ENCODE measurements around the gene CWF19L1. TPM values are rescaled to one million over a fixed set of nuclear protein-coding genes. Genes with fewer than 3 reads are reported as not detected.

Gene CWF19L1
- total RNA-seq, 1 experiment from 2014 or later = 38.0 TPM

- Histone ChIP-seq H2BK15ac (ENCODE audit: low read depth, low read length) (no peak overlapping the region), H2BK120ac (ENCODE audit: low read depth, low read length, poor library complexity, severe bottlenecking) (peak overlapping the region; percentile 87), H3K23me2 (ENCODE audit: insufficient read length, low read depth, low read length, poor library complexity, severe bottlenecking) (peaks cover 3% of the 10 kb centered on the region), H3K23ac (ENCODE audit: insufficient read length, low read depth, low read length) (no peak overlapping the region), H3K4me2 (ENCODE audit: insufficient read depth, insufficient read length, low read length) (peak overlapping the region; percentile 85), H3K27me3 (ENCODE audit: insufficient read depth, low read length) (no peaks in the 10 kb centered on the region), H3K4ac (ENCODE audit: low read depth, low read length) (no peak overlapping the region), H3K79me2 (ENCODE audit: insufficient read depth, low read length) (peaks cover 6% of the 10 kb centered on the region; the same call in 1 of the 2 replicates), H2BK5ac (ENCODE audit: insufficient read length, low read length) (no peak overlapping the region), H2BK12ac (ENCODE audit: insufficient read length, low read depth, low read length) (no peak overlapping the region), H4K20me1 (ENCODE audit: control insufficient read depth, insufficient read depth, insufficient read length) (no peaks in the 10 kb centered on the region), H3K4me1 (ENCODE audit: insufficient read depth, low read length) (no peaks in the 10 kb centered on the region), H4K8ac (replicated peaks; ENCODE audit: insufficient read length, low read depth, low read length) (peak overlapping the region; percentile 58), H3K79me1 (ENCODE audit: insufficient read depth, low read depth, low read length, poor library complexity, severe bottlenecking) (peaks cover 2% of the 10 kb centered on the region), H4K5ac (ENCODE audit: insufficient read length, low read depth, low read length) (no peak overlapping the region), H2AFZ (ENCODE audit: low read length) (peak overlapping the region; percentile 96), H3K14ac (ENCODE audit: insufficient read depth, low read length) (peak overlapping the region; percentile 43; the same call in 1 of the 2 replicates), H3K18ac (ENCODE audit: insufficient read length, low read depth, low read length) (peak overlapping the region; percentile 62), H3K56ac (ENCODE audit: insufficient read length, low read depth, low read length) (no peak overlapping the region), H2BK20ac (ENCODE audit: low read depth, low read length, poor library complexity, severe bottlenecking) (no peak overlapping the region), H4K91ac (ENCODE audit: insufficient read length, low read depth, low read length) (no peak overlapping the region), H2AK5ac (ENCODE audit: insufficient read length, low read length) (no peak overlapping the region), H3T11ph (ENCODE audit: low read length) (no peak overlapping the region), H3K9me3 (ENCODE audit: control insufficient read depth, low read depth, low read length) (no peaks in the 10 kb centered on the region), H3K9ac (ENCODE audit: extremely low read depth, insufficient read length, low read length) (peak overlapping the region; percentile 70), H3K27ac (ENCODE audit: insufficient read length, low read depth, low read length) (no peak overlapping the region)
- Mint-ChIP-seq H3K27me3 (ENCODE audit: low read depth) (no peaks in the 10 kb centered on the region), H3K9me3 (no peaks in the 10 kb centered on the region; a peak in 1 of 5 replicates), H3K4me3 (peak overlapping the region; percentile 89 to 93), H3K4me1 (peaks cover 5% of the 10 kb centered on the region in 2 experiments), H3K27ac (peak overlapping the region; percentile 52 to 96 (median 74); a peak in 6 of 7 replicates), H3K36me3 (ENCODE audit: insufficient read depth in 1 of 3, low read depth in 3 of 3) (peaks cover 8 to 28% (median 11%) of the 10 kb centered on the region in 3 experiments; a peak in 5 of 7 replicates)
- TF ChIP-seq, protein P1, sequence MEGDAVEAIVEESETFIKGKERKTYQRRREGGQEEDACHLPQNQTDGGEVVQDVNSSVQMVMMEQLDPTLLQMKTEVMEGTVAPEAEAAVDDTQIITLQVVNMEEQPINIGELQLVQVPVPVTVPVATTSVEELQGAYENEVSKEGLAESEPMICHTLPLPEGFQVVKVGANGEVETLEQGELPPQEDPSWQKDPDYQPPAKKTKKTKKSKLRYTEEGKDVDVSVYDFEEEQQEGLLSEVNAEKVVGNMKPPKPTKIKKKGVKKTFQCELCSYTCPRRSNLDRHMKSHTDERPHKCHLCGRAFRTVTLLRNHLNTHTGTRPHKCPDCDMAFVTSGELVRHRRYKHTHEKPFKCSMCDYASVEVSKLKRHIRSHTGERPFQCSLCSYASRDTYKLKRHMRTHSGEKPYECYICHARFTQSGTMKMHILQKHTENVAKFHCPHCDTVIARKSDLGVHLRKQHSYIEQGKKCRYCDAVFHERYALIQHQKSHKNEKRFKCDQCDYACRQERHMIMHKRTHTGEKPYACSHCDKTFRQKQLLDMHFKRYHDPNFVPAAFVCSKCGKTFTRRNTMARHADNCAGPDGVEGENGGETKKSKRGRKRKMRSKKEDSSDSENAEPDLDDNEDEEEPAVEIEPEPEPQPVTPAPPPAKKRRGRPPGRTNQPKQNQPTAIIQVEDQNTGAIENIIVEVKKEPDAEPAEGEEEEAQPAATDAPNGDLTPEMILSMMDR (conservative IDR thresholded peaks at IDR 0.05) = no peak
- no peak for DNase-seq
- no CpG with 5 or more reads among the region's 21 CpGs for WGBS (ENCODE audit: extremely low coverage, insufficient read length, low lambda C conversion rate)
These were observed 37.5 kb downstream of the CWF19L1 start for GRCh38 chr10:100229819-100230422.
